ENCODE results near the gene TLNRD1. TPM values are rescaled to one million over a fixed set of nuclear protein-coding genes. Genes with fewer than 3 reads are reported as not detected.

The TLNRD1 gene
- total RNA-seq, 1 experiment from 2014 or later: 22.5 TPM

DNA sequence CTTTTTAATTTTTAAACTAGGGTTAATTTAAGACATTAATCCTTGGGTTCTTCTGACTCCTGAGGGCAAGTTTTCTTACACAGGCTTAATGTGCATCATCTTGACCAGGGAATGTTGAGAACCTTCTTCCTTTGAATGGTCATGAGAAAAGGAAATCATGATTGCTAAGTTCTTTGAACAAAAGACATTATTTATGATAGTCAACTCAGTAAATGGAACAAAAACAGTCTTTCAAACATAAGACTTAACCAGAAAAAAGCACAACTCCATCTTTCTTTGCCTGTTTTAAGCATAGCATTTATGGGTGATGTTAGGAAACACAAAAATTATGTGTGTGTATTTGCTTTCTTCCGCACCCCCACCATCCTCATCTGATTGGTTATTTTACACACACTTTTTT, 5.4 kb downstream of the TLNRD1 start:
- Histone ChIP-seq H3K4me1 (ENCODE audit: control insufficient read depth in 1 of 2, insufficient read depth in 2 of 2, low read length in 2 of 2) (peaks cover 3 to 8% of the 10 kb centered on the region in 2 experiments; a peak in 2 of 4 replicates), H3K4me2 (ENCODE audit: low read length) (no peak overlapping the region), H3K9me3 (ENCODE audit: control insufficient read depth in 1 of 2, insufficient read depth in 1 of 2, low read depth in 1 of 2, low read length in 2 of 2) (no peaks in the 10 kb centered on the region), H2AFZ (ENCODE audit: low read depth, low read length, poor library complexity, severe bottlenecking) (no peak overlapping the region), H3K36me3 (ENCODE audit: control insufficient read depth in 1 of 2, insufficient read depth in 2 of 2, low read length in 2 of 2) (peaks cover 0 to 7% of the 10 kb centered on the region in 2 experiments; a peak in 1 of 4 replicates), H4K20me1 (ENCODE audit: insufficient read depth) (no peaks in the 10 kb centered on the region), H3K27me3 (ENCODE audit: insufficient read depth, low read length) (no peaks in the 10 kb centered on the region), H3K27ac (ENCODE audit: low read depth, low read length) (no peak overlapping the region), H3K4me3 (replicated peaks in 1 of 2; ENCODE audit: low read depth in 1 of 2, low read length in 2 of 2) (no peak overlapping the region), H3K9ac (ENCODE audit: low read length) (no peak overlapping the region), H3K9me2 (ENCODE audit: insufficient read depth) (no peaks in the 10 kb centered on the region), H3K79me2 (ENCODE audit: insufficient read depth, low read length) (peaks cover 36% of the 10 kb centered on the region)
- ChIA-PET CTCF (interaction anchor here (0.7 kb wide), 1 partner anchor 49 kb away, joined by 4 read pairs; no protein-coding TSS in a partner anchor), POLR2A (no interaction called here), RAD21 (ENCODE audit: low non-redundant PET in 1 of 2, low total read pairs in 2 of 2, uncharacterized antibody in 2 of 2, unreplicated experiment in 2 of 2) (no interaction called here)
- ATAC-seq: no peak
- TF ChIP-seq, protein P1, sequence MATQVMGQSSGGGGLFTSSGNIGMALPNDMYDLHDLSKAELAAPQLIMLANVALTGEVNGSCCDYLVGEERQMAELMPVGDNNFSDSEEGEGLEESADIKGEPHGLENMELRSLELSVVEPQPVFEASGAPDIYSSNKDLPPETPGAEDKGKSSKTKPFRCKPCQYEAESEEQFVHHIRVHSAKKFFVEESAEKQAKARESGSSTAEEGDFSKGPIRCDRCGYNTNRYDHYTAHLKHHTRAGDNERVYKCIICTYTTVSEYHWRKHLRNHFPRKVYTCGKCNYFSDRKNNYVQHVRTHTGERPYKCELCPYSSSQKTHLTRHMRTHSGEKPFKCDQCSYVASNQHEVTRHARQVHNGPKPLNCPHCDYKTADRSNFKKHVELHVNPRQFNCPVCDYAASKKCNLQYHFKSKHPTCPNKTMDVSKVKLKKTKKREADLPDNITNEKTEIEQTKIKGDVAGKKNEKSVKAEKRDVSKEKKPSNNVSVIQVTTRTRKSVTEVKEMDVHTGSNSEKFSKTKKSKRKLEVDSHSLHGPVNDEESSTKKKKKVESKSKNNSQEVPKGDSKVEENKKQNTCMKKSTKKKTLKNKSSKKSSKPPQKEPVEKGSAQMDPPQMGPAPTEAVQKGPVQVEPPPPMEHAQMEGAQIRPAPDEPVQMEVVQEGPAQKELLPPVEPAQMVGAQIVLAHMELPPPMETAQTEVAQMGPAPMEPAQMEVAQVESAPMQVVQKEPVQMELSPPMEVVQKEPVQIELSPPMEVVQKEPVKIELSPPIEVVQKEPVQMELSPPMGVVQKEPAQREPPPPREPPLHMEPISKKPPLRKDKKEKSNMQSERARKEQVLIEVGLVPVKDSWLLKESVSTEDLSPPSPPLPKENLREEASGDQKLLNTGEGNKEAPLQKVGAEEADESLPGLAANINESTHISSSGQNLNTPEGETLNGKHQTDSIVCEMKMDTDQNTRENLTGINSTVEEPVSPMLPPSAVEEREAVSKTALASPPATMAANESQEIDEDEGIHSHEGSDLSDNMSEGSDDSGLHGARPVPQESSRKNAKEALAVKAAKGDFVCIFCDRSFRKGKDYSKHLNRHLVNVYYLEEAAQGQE (IDR thresholded peaks at IDR 0.05; ENCODE audit: low read depth): no peak
- no peak for TF ChIP-seq ZNF274 (IDR thresholded peaks at IDR 0.05; ENCODE audit: low read depth, low read length)
- TF ChIP-seq SIN3A (IDR thresholded peaks at IDR 0.05; ENCODE audit: low read depth): no peak
- TF ChIP-seq YY1 (IDR thresholded peaks at IDR 0.05; ENCODE audit: extremely low read depth, insufficient replicate concordance, low read depth, low read length): no peak
- no peak for TF ChIP-seq ZFX (IDR thresholded peaks at IDR 0.05)
- TF ChIP-seq TCF7L2 (IDR thresholded peaks at IDR 0.05; ENCODE audit: borderline replicate concordance, extremely low read depth, insufficient read depth, insufficient read length): no peak
- TF ChIP-seq MAX (IDR thresholded peaks at IDR 0.05): no peak
- no peak for TF ChIP-seq ELF1 (IDR thresholded peaks at IDR 0.05; ENCODE audit: borderline replicate concordance, low read depth)
- no peak for TF ChIP-seq RAD21 (IDR thresholded peaks at IDR 0.05; ENCODE audit: low read depth)
- TF ChIP-seq ATF3 (IDR thresholded peaks at IDR 0.05): no peak
- TF ChIP-seq CEBPB (IDR thresholded peaks at IDR 0.05; ENCODE audit: low read depth): no peak
- DNase-seq (ENCODE audit: low read depth, low spot score): no peak
- intact Hi-C loops (cut with micrococcal nuclease): no loop called here
- no TSS peak for BruUV-seq (replicated peaks)

Data from HCT116 (cell line).